AG09319 (cell line): ENCODE data around the gene PFN1.

Source experiments
- DNase-seq: peaks from one replicate; pipeline ENCODE4 v3.0.0-alpha.2; 2010; ENCODE audit warnings: low read depth; ENCODE audit errors: extremely low read depth
- CTCF ChIP-seq: IDR thresholded peaks from 2 replicates; pipeline ENCODE4 v1.5.1; 2011; ENCODE audit warnings: low read depth, mild to moderate bottlenecking, inconsistent platforms, low read length, moderate library complexity

The PFN1 gene

GRCh38 chr17:4947411-4948165, 742 bp downstream of the PFN1 start:
- no peak for TF ChIP-seq CTCF
- no peak for DNase-seq

- DNase-seq: no peak
- TF ChIP-seq CTCF: no peak
These were observed 1.3 kb downstream of the PFN1 start for GRCh38 chr17:4947010-4947410.

GRCh38 chr17:4946312-4946976, 1.9 kb downstream of the PFN1 start:
- no peak for TF ChIP-seq CTCF
- no peak for DNase-seq

GRCh38 chr17:4945944-4946280, 2.4 kb downstream of the PFN1 start:
- DNase-seq: no peak
- no peak for TF ChIP-seq CTCF

GRCh38 chr17:4945176-4945943, 3.0 kb downstream of the PFN1 start:
- peak; percentile 68 for DNase-seq
- no peak for TF ChIP-seq CTCF

GRCh38 chr17:4944554-4945175, 3.7 kb downstream of the PFN1 start:
- no peak for TF ChIP-seq CTCF

More at GRCh38 chr17:4944554-4945175, 3.7 kb downstream of the PFN1 start:
- no peak for DNase-seq
